IPS-NIHi11 (cell line): Measurements from ENCODE around the gene NUAK1.

Source experiments
- DNase-seq: peaks from one replicate; pipeline ENCODE4 v3.0.0; 2012; ENCODE audit warnings: mixed read lengths, low spot score

NUAK1 gene

GRCh38 chr12:106062693-106063092 is 76.1 kb downstream of the NUAK1 start:
- DNase-seq: no peak

DNA sequence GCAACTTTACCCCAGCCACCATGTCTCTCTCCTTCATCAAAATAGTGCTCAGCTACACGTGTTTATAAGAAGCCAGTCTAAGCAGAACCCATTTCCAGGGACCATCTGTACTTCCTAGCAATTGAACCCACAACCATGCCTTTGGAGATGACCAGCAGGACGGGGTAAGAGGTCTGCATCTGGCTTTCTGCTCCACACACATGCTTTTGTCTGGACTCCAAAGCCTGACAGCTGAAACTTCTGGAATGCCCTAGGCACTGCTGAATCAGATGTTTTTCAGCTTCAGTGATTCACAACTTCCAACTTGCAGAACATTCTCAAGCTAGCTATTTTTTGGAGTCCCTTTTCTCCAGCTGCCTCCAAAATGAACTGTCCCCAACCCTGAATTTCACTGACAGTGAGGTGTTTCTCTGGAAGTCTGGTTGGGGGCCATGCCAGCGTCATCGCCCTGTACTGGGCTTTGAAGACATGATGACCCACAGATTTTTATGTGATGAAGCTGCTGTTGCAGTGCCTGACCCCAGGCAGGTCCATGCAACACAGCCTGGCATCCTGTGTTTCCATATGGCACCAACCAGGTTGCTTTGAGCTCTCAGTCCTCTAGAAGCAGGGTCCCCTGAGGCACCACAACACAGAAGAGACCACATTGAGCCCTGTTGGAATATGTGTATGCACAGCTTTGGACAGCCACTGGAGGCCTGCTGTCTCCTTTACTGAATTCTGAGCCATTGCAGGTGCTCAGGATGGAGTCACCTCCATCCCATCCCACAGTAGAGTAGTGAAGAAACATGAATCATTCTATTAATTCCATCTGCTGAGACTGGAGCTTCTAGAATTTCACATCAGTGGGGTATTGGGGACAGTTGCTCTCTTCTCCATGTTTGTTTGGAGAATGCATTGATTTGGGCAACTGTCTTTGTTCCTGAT is 80.2 kb downstream of the NUAK1 start:
- no peak for DNase-seq

DNA sequence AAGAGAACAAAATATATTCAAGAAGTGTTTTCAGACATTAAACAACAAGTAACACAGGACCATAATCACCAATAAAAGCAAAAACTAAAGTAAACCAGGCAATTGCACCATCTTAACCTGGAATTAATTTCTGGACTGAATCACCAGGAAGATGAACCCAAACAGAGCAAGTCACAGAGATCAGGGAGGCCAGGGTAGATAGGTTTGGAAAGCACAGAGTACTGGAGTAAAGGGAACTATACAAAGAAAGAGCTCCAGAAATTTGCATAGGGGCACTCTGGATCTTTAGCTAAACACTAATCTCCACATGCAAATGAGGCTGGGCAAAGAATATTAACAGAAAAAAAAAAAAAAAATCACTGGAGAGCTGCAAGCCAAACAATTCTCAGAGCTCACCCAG is 84.7 kb downstream of the NUAK1 start:
- no peak for DNase-seq

DNA sequence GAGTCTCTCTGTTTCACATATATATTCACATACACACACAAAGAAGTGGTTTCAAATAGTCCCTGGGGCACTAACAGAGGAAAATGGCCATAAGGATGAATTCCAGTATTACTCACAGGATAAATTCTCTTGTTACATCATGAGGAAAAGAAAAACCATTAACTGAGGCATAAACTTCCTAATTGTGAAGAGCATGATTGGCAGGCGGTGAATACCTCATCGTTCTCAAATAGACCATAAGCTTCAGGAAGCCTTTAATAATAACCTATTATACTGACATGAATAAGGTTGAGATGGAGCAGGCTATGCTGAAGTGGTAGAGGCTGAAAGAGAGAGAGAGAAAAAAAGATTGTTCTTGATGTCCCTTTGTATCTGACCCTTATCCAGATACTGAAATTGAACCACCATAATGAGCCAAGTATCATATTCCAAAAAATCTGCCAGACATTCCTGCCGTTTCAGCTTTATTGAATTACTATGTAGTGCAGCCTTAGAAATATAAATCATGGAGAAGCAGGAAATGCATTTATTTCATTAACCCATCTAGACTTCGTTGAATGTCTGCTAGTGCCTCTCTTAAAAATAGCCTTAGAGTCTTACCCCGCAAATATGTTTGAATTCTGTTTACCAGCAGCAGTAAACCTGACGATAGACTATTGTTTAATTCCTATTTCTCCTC is 86.8 kb downstream of the NUAK1 start:
- no peak for DNase-seq

GRCh38 chr12:106049546-106049945 is 89.2 kb downstream of the NUAK1 start:
- no peak for DNase-seq

GRCh38 chr12:106049105-106049504 is 89.6 kb downstream of the NUAK1 start:
- no peak for DNase-seq

DNA sequence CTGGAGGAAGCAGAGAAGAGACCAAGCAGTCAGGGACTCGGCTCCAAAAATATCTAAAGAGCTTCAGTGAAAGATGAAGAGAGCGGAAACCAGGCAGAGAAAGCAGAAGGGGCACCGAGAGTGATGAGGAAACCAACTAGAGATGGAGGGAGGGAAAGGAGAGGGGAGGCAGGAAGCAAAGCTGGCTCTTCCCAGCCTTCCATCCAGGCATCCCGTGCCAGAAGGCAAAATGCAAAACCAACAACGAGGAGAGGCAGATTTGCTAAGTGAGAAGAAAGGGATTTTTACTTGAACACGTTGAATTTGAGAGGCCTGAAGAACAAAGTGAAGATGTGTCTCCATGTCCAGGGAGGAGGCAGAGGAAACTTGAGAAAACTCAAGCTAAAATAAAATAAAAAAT is 90.1 kb downstream of the NUAK1 start:
- no peak for DNase-seq

DNA sequence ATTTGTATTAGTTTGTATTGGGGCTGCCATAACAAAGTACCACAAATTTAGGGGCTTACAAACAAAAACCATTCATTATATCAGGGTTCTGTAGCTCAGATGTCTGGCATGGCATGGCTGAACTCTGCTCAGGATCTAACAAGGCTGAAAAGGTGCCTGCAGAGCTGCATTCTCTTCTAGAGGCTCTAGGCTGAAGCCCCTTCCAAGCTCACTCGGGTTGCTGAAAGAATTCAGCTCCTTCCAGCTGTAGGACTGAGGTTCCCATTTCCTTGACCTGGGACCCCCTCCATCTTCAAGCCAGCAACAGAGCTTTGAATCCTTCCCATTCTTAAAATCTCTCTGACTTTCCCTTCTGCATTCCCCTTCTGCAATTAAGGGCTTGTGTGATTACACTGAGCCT is 90.7 kb downstream of the NUAK1 start:
- no peak for DNase-seq

GRCh38 chr12:106046947-106047346 is 91.8 kb downstream of the NUAK1 start:
- no peak for DNase-seq

DNA sequence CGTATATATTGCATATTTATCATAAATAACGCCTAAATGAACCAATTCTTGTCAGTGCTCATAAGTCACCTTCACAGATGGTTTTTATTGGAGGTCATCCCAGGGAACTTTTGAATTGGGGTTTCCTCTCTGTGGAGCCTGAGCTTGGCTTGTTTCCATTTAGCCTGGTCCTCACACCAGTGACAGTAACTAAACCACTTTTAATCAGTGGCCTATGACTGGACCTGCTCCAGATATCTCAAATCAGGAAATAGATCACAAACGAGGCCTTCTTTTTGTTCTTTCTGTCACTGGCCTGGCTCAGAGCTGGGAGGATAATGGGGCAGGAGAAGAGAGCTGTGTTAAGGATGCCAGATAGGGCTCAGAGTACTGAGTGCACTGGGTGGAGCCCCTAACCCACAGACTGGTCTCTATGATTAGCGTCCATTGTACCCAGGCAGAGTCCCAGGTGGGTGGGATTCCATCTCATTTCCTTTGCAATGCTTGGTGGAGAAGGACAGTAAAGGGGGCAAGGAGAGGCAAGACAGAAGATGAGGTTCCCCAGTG is 92.4 kb downstream of the NUAK1 start:
- DNase-seq: no peak

- no peak for DNase-seq
These were observed 93.5 kb downstream of the NUAK1 start for GRCh38 chr12:106045251-106045674.

DNA sequence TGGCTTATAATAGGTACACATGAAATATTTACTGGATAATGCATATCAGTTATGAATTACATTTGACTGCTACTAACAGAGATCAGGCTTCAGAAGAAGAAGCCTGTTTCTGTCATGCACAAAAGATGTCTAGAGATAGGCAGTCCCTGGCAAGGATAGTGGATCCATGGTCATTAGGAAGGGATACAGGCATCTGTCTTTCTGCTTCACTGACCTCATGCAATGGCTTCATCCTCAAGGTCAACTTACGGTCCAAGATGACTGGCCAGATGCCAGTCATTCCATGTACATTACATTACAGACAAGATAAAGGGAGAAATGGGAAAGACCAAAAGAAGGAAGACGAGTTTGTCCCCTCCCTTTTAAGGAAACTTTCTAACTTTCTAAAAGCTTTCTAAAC is 94.0 kb downstream of the NUAK1 start:
- DNase-seq: no peak

GRCh38 chr12:106042037-106042436 is 96.7 kb downstream of the NUAK1 start:
- no peak for DNase-seq

DNA sequence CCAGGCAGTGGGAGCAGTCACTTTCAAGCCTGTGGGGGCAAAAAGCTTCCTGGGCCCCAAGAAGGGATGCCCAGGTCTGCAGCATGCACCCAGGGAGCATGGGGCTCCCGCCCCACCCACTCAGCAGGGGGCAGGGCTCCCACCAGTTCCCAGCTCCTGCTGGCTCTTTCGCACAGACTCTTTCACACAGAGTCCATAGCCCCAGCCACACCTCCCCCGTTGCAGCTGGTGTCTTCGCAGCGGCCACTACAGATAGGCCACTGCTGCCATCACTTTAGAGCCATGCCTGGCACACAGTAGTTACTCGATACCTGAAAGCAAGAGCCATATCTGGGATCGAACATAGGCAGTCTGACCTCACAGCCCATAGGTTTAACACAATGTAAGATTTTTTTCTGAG is 98.2 kb downstream of the NUAK1 start:
- no peak for DNase-seq

- no peak for DNase-seq
These were observed 98.9 kb downstream of the NUAK1 start for GRCh38 chr12:106039646-106040404.

DNA sequence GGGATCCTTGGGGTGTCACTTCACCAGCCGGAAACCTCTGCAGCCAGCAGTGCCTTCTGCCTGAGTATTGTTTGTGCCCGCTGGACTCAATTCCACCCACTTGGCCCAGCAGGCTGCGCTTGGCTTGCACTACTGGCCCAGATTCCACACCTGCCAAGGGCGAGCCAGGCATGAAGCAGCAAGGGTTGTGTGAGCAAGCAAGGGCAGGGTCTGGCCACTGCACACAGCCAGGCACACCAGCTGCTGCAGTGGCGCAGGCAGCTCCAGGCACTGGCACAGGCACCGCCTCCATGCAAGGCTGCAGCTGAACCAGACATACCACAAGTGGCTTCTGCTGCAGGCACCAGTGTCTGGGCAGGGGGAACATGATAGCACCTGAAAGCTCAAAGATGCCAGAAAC is 99.5 kb downstream of the NUAK1 start:
- DNase-seq: no peak

DNA sequence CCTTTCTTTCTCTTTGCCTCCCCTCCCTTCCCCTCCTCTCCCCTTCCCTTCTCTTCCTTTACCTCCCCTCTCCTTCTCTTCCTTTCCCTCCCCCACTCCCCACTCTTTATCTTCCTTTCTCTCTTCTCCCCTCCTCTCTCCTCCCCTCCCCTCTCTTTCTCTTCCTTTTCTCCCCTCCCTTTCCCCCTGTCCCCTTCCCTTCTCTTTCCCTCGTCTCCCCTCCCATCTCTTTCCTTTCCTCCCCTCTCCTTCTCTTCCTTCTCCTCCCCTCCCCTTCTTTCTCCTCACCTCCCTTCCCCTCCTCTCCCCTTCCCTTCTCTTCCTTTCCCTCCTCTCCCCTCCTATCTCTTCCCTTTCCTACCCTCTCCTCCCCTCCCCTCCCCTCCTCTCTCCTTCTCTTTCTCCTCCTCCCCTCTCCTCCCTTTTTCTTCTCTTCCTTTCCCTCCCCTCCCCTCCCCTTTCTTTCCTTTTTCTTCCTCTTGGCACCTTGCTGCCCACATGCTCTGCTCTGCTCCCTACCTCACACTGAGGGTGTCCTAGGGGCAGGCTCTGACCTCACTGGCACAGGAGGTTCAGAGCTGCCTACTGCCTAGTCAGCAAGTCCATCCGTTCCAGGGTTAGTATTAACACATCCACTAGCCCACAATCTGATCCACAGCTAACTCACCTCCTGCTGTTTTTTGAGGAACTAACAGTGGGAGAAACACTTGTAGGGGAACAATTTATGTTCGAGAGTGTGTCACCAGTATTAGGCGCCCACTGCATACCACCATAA is 101.0 kb downstream of the NUAK1 start:
- DNase-seq: no peak

DNA sequence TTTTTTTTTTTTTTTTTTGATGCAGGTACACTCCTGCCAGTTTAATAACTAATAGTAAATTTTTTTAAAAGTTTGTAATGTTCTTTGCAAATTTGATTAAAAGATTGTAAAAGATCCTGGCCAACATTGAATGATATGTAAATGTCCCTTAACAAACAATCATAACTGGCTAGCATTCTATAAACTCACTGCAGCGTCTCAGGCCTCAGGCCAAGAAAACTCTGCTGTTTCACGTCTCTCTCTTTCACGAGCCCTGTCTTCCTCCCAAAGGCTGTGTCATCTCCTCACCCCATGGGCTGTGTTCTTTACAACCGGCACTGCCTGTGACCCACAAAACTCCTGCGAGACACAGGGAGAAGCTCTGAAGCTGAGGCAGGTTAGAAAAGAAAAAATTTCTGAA is 103.3 kb downstream of the NUAK1 start:
- DNase-seq: no peak

DNA sequence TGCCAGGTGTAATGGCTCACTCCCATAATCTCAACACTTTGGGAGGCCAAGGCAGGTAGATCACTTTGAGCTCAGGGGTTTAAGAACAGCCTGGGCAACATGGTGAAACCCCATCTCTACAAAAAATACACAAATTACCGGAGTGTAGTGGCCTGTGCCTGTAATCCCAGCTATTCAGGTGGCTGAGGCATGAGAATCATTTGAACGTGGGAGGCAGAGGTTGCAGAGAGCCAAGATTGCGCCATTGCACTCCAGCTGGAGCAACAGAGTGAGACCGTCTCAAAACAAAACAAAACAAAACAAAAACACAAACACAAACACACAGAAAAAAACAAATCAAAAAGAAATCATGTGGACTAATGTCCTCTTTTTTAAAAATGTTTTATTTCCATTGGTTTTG is 104.4 kb downstream of the NUAK1 start:
- no peak for DNase-seq

DNA sequence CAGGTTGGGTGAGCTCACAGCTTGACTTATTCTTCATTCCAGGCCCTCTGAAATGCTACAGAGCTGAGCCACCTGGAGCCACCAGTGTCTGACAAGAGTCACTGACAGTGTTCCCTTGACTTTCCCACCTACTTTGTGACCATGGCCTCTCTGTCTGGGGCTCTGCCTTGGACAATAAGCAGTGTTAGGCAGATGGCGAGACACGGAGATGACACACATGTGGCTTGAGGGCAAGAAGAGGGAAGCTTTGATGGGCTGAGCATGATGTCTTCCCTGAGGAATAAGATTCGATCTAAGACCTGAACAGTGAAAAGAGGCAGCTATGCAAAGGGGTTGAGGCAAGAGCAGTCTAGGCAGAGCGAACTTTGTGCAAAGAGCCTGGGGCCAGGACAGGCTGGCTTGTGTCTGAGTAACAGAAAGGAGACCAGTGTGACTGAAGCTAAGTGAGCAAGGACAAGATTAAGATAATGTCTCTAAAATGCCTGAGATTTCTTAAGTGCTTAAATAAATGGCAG is 105.5 kb downstream of the NUAK1 start:
- no peak for DNase-seq

DNA sequence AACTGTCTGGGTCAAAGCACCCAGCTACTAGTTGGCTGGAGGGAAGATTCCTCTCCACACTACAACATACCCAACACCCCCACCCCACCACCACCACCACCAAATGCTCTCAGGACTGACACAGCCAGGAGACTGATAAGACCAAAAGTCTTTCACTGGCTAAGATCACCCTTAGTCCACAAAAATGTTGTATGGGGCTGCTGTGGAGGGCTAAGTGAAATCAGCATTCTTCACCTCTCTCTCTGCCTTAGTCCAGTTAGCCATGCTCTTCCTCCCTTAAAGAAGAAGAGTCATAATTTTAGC is 106.2 kb downstream of the NUAK1 start:
- no peak for DNase-seq
